HepG2 (cell line): ENCODE measurements around the gene PEX5L. TPM values are rescaled to one million over a fixed set of nuclear protein-coding genes. Genes with fewer than 3 reads are reported as not detected.

Experiments
- ATAC-seq: fragments of 200-7000 bp; cut with Tn5 transposase; 3 replicates; pipeline ENCODE4 v1.9.1; 2020; ENCODE audit warnings: mild to moderate bottlenecking, moderate library complexity
- BruUV-seq: library from RNA; stranded (reverse); fragments of 400-500 nt; replicated peaks from 2 replicates; lab custom pipeline; 2021; lab: Mats Ljungman, UMichigan
- CTCF ChIA-PET: fragments of 300-600 bp; formaldehyde crosslinking; extraction: SDS; loops from one replicate; lab custom pipeline; 2021; ENCODE audit warnings: low total read pairs, inconsistent platforms, low intra/inter-chr PET ratio; lab: Yijun Ruan, JAX
- POLR2A ChIA-PET: fragments of 350-600 bp; sonication (Branson Sonifier 250); formaldehyde crosslinking; loops from one replicate; lab custom pipeline; 2020; ENCODE audit warnings: antibody characterized with exemption, inconsistent platforms; lab: Yijun Ruan, JAX
- DNase-seq: peaks from one replicate; pipeline ENCODE4 v3.0.0-alpha.2; 2015; ENCODE audit warnings: low spot score
- FAIRE-seq: peaks from 3 replicates; lab custom pipeline; 2011; peaks lifted over from hg19 to GRCh38; lab: Jason Lieb, UNC
- H2AFZ ChIP-seq: one replicate; pipeline ENCODE4 v1.6.1; 2011; ENCODE audit warnings: low read length, inconsistent platforms
- H3K27ac ChIP-seq: fragments of 300-600 bp; 3 replicates; pipeline ENCODE4 v1.8.0; 2011; ENCODE audit warnings: mixed run types, mild to moderate bottlenecking, mixed read lengths, low read length, inconsistent platforms; ENCODE audit not compliant: insufficient read depth; ENCODE audit errors: extremely low read length
- H3K27me3 ChIP-seq, 2 experiments: fragments of 200-600 bp in 1 of 2; 2 replicates in 1 of 2; 3 replicates in 1 of 2; pipeline versions ENCODE4 v1.6.0 to v1.8.0; 2011; ENCODE audit warnings: low read length in 2 of 2, mild to moderate bottlenecking in 2 of 2, moderate library complexity in 2 of 2, inconsistent platforms in 1 of 2; ENCODE audit not compliant: insufficient read depth in 2 of 2, control insufficient read depth in 1 of 2
- H3K36me3 ChIP-seq, 2 experiments: fragments of 200-600 bp in 1 of 2; replicated peaks in 1 of 2; 2 replicates in 1 of 2; 3 replicates in 1 of 2; pipeline versions ENCODE4 v1.5.1 to v1.8.0; 2011; ENCODE audit warnings: low read length in 2 of 2, inconsistent platforms in 1 of 2; ENCODE audit not compliant: insufficient read depth in 2 of 2, control insufficient read depth in 1 of 2
- H3K4me1 ChIP-seq: 2 replicates; pipeline ENCODE4 v1.5.1; 2012; ENCODE audit warnings: low read length, inconsistent platforms; ENCODE audit not compliant: insufficient read depth
- H3K4me2 ChIP-seq: 2 replicates; pipeline ENCODE4 v1.6.0; 2011; ENCODE audit warnings: low read depth, low read length, inconsistent platforms
- H3K4me3 ChIP-seq, 3 experiments: fragments of 200-600 bp in 1 of 3; sonication (generic), shearing (Covaris generic) in 1 of 3; replicated peaks in 1 of 3; 2 replicates each; pipeline ENCODE4 v1.5.1; 2011 to 2016; ENCODE audit warnings: low read length in 3 of 3, inconsistent platforms in 2 of 3, low read depth in 2 of 3, mild to moderate bottlenecking in 2 of 3, control low read depth in 1 of 3, mixed read lengths in 1 of 3; ENCODE audit not compliant: insufficient read depth in 1 of 3
- H3K79me2 ChIP-seq: one replicate; pipeline ENCODE4 v1.6.1; 2011; ENCODE audit warnings: low read length, inconsistent platforms; ENCODE audit not compliant: insufficient read depth
- H3K9ac ChIP-seq: 2 replicates; pipeline ENCODE4 v1.6.0; 2011; ENCODE audit warnings: mild to moderate bottlenecking, low read depth, low read length, inconsistent platforms; ENCODE audit not compliant: insufficient read depth
- H3K9me3 ChIP-seq: 2 replicates; pipeline ENCODE4 v1.5.1; 2012; ENCODE audit warnings: mild to moderate bottlenecking, low read length
- H4K20me1 ChIP-seq: 2 replicates; pipeline ENCODE4 v1.6.0; 2011; ENCODE audit warnings: inconsistent platforms, mild to moderate bottlenecking, low read length, moderate library complexity; ENCODE audit not compliant: insufficient read depth
- CCAR2 ChIP-seq: fragments of 200-400 bp; formaldehyde crosslinking; optimal IDR thresholded peaks from 2 replicates; pipeline ENCODE3; 2018; ENCODE audit warnings: low read depth, mild to moderate bottlenecking, low read length, moderate library complexity
- REL ChIP-seq: sonication (generic); formaldehyde crosslinking; conservative IDR thresholded peaks from 2 replicates; pipeline ENCODE4 v1.8.0; 2022; ENCODE audit warnings: mild to moderate bottlenecking, missing genetic modification reagents, moderate library complexity
- THRA ChIP-seq: sonication (generic); formaldehyde crosslinking; IDR thresholded peaks from 2 replicates; pipeline ENCODE4 v1.4.0; 2020; ENCODE audit warnings: missing genetic modification reagents, borderline replicate concordance
- ZNF160 ChIP-seq: sonication (generic); formaldehyde crosslinking; IDR thresholded peaks from 2 replicates; pipeline ENCODE4 v1.8.0; 2022; ENCODE audit warnings: mild to moderate bottlenecking, inconsistent platforms, missing genetic modification reagents
- ZNF557 ChIP-seq: sonication (generic); formaldehyde crosslinking; IDR thresholded peaks from 2 replicates; pipeline ENCODE4 v1.4.0; 2020; ENCODE audit warnings: missing genetic modification reagents
- ZNF772 ChIP-seq: sonication (generic); formaldehyde crosslinking; IDR thresholded peaks from 2 replicates; pipeline ENCODE4 v1.5.0; 2020; ENCODE audit warnings: mild to moderate bottlenecking, missing genetic modification reagents
- WGBS: methylation state at CpG from one replicate; pipeline ENCODE4 v1.1.6; 2017; ENCODE audit warnings: low lambda C conversion rate; 5-methylcytosine and 5-hydroxymethylcytosine counted together
- in situ Hi-C: cut with HindIII; loops from 2 replicates; pipeline ENCODE4 v1.10.0; 2017; ENCODE audit warnings: low pct_unique_long_range_greater_than_20kb; ENCODE audit not compliant: extremely low pct_ligation_motif_present
- intact Hi-C: fragments of 100-400 bp; cut with micrococcal nuclease; formaldehyde crosslinking; loops from one replicate; pipeline ENCODE4 v1.10.0; 2022; ENCODE audit not compliant: unreplicated experiment
- polyA plus RNA-seq, 8 experiments: library from polyadenylated mRNA; depleted of rRNA in 3 of 8; stranded (reverse) in 7 of 8; unstranded in 1 of 8; fragments of >200 nt; fragmentation: Illumina TruSeq in 4 of 8; extraction: Trizol in 4 of 8; gene quantifications; 2 replicates each; pipeline versions ENCODE4 v1.2.1 to v1.2.3, GENCODE V29; 2011 to 2016; ENCODE audit warnings: low read depth in 4 of 8, missing spikeins in 1 of 8, mixed read lengths in 1 of 8; ENCODE audit not compliant: insufficient read depth in 1 of 8
- total RNA-seq, 5 experiments: library from RNA; depleted of rRNA; stranded (reverse); fragments of >200 nt; fragmentation: Illumina TruSeq; extraction: Trizol; gene quantifications; 2 replicates each; pipeline ENCODE4 v1.2.3, GENCODE V29; 2016; ENCODE audit warnings: low read depth in 1 of 5

Gene PEX5L
- total and polyA plus RNA-seq, 2 of the 13 experiments (the other 11 are each of a cell fraction or from before 2014, with no cell fraction given) = not detected

GRCh38 chr3:179991883-179992282 is 44.9 kb downstream of the PEX5L start:
- CTCF ChIA-PET = no interaction called here
- no peak for FAIRE-seq

GRCh38 chr3:179991104-179991503 is 45.6 kb downstream of the PEX5L start:
- H3K4me2 ChIP-seq = no peak overlapping the region
- TF ChIP-seq CCAR2 (no peak), REL (CRISPR knock-in tag) (no peak)
- no peak for ATAC-seq
- no TSS peak for BruUV-seq
- POLR2A ChIA-PET = no interaction called here
- no peaks in the 10 kb centered on the region for H3K36me3 ChIP-seq
- no peaks in the 10 kb centered on the region for H3K79me2 ChIP-seq
- H3K4me3 ChIP-seq = no peak overlapping the region
- H3K27me3 ChIP-seq = no peaks in the 10 kb centered on the region
- intact Hi-C loops (no loop called here), in situ Hi-C loops (no loop called here)
- no peaks in the 10 kb centered on the region for H3K4me1 ChIP-seq
- CTCF ChIA-PET = no interaction called here
- H4K20me1 ChIP-seq = no peaks in the 10 kb centered on the region
- 5% methylated on average over 4 of the region's 4 CpGs for WGBS
- H3K9ac ChIP-seq = no peak overlapping the region
- DNase-seq = no peak
- no peak for FAIRE-seq
- no peak overlapping the region for H3K27ac ChIP-seq
- no peak overlapping the region for H2AFZ ChIP-seq
- no peaks in the 10 kb centered on the region for H3K9me3 ChIP-seq

More at GRCh38 chr3:179991883-179992282, 44.9 kb downstream of the PEX5L start:
- in situ Hi-C loops = no loop called here
- no peaks in the 10 kb centered on the region for H3K36me3 ChIP-seq
- H3K4me3 ChIP-seq = no peak overlapping the region
- TF ChIP-seq ZNF557 (CRISPR knock-in tag) (no peak), THRA (CRISPR knock-in tag) (no peak), ZNF772 (CRISPR knock-in tag) (no peak), ZNF160 (CRISPR knock-in tag) (no peak)
- POLR2A ChIA-PET = no interaction called here
- H3K9ac ChIP-seq = no peak overlapping the region
- no peaks in the 10 kb centered on the region for H4K20me1 ChIP-seq
- 0% methylated on average over 1 of the region's 1 CpG for WGBS
- no peak overlapping the region for H3K4me2 ChIP-seq
- no peak overlapping the region for H3K27ac ChIP-seq
- no peaks in the 10 kb centered on the region for H3K4me1 ChIP-seq
- intact Hi-C loops = no loop called here
- no peak for ATAC-seq
- no peak for DNase-seq
- H3K27me3 ChIP-seq = no peaks in the 10 kb centered on the region
- no peak overlapping the region for H2AFZ ChIP-seq
- no TSS peak for BruUV-seq
- no peaks in the 10 kb centered on the region for H3K79me2 ChIP-seq
- H3K9me3 ChIP-seq = no peaks in the 10 kb centered on the region
